ENCODE measurements around the gene CPT1A.

CPT1A gene

GRCh38 chr11:68751331-68751856 lies 90.3 kb downstream of the CPT1A start, which contains the start of gene TESMIN:
TSS of gene TESMIN (minus strand) at chr11:68751520. CDS start at chr11:68750660, 860 bp downstream.
- H3K27me3 ChIP-seq, result no peaks in the 10 kb centered on the region
- DNase-seq, result peak; percentile 69 to 85
- no peak within 1 kb of the TSS for H3K27ac ChIP-seq
- peaks cover 0 to 23% (median 15%) of the 10 kb centered on the region in 4 donors for H3K4me1 ChIP-seq
- intact Hi-C loops (cut with DNase I; ENCODE audit: low total_unique reads), result no loop called here
- peaks cover 8 to 26% (median 14%) of the 10 kb centered on the region in 3 donors for H3K36me3 ChIP-seq
- peak within 1 kb of the TSS; percentile 38 to 55 for H3K4me3 ChIP-seq
- no peaks in the 10 kb centered on the region for H3K9me3 ChIP-seq
- TF ChIP-seq, protein P1, sequence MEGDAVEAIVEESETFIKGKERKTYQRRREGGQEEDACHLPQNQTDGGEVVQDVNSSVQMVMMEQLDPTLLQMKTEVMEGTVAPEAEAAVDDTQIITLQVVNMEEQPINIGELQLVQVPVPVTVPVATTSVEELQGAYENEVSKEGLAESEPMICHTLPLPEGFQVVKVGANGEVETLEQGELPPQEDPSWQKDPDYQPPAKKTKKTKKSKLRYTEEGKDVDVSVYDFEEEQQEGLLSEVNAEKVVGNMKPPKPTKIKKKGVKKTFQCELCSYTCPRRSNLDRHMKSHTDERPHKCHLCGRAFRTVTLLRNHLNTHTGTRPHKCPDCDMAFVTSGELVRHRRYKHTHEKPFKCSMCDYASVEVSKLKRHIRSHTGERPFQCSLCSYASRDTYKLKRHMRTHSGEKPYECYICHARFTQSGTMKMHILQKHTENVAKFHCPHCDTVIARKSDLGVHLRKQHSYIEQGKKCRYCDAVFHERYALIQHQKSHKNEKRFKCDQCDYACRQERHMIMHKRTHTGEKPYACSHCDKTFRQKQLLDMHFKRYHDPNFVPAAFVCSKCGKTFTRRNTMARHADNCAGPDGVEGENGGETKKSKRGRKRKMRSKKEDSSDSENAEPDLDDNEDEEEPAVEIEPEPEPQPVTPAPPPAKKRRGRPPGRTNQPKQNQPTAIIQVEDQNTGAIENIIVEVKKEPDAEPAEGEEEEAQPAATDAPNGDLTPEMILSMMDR (IDR thresholded peaks at IDR 0.05), result no peak

- Histone ChIP-seq H3K4me3 (peak overlapping the region; percentile 38 to 55), H3K27me3 (no peaks in the 10 kb centered on the region), H3K36me3 (peaks cover 4 to 21% (median 10%) of the 10 kb centered on the region in 3 donors), H3K9me3 (no peaks in the 10 kb centered on the region), H3K27ac (no peak overlapping the region), H3K4me1 (peaks cover 0 to 23% (median 15%) of the 10 kb centered on the region in 4 donors)
- intact Hi-C loops (cut with DNase I; ENCODE audit: low total_unique reads), result no loop called here
- DNase-seq, result no peak
- TF ChIP-seq, protein P1 (IDR thresholded peaks at IDR 0.05), result no peak
Measured at GRCh38 chr11:68751004-68751325, 90.8 kb downstream of the CPT1A start.

- Histone ChIP-seq H3K4me1 (peaks cover 0 to 23% (median 15%) of the 10 kb centered on the region in 4 donors), H3K27me3 (no peaks in the 10 kb centered on the region), H3K27ac (no peak overlapping the region), H3K36me3 (peaks cover 0 to 16% (median 10%) of the 10 kb centered on the region in 3 donors), H3K4me3 (peak overlapping the region; percentile 38 to 55), H3K9me3 (no peaks in the 10 kb centered on the region)
- intact Hi-C loops (cut with DNase I; ENCODE audit: low total_unique reads), result no loop called here
- DNase-seq, result peak in 1 of 2 donors; percentile 24
- TF ChIP-seq, protein P1 (IDR thresholded peaks at IDR 0.05), result no peak
Measured at GRCh38 chr11:68750195-68751003, 91.3 kb downstream of the CPT1A start.

DNA sequence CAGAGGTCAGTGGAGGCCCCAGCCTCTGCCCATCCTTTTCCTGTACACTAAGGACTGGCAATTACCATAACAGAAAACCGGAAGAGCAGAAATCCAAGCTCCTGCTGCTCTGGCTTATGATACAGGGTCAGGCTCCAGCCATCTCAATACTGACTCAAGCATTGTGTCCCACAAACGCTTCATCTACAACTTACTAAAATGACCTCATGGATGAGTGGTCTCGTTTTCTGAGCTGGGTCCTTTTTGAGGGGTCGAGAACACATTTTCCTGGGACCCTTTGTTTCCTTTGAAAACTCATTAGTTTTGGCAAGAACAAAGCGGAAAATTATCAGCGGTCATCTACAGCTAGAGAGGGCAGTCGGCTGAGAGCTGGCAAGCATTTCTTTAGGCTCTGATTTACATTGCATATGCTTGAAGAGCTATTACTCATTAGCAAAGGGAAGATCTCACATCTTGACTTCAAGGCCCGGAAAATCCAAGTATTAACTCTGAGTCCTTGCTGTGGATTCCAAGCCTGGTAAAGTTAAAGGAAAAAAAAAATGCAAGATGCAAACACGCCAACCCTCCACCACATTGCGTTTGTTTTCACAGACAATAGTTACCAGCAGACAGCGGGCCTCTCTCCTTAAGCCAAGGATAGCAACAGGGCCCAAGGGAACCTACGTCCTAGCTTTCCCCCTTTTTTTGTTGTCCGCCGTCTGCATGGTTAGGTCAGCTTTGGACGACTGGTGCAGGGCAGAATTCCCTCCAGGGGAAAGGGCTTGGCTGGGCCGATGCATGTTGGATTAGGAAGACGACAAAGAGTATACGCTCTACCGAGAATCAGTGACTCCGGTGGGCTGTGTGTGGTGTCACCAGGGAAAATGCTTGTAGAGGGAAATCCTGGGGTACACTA lies 92.2 kb downstream of the CPT1A start:
- intact Hi-C loops (cut with DNase I; ENCODE audit: low total_unique reads), result no loop called here
- H3K27ac ChIP-seq, result no peak overlapping the region
- no peak overlapping the region for H3K4me3 ChIP-seq

DNA sequence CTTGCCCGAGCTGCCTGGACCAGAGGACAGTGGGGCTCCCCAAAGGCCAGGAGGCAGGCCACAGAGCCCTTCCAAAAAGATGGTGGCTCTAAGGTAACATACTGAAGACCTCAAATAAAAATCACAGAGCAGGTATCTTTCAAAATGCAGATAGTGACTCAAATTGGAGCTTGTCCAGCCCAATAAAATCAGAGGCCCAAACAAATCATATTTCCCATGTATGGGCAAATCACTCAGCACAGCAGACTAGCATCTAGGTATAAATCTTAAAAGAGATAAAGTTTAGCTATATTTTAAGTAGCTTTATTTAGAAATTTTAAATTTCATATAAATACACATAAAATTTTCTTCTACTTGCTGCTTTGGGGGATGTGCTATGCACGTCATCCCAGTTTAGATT lies 93.7 kb downstream of the CPT1A start:
- TF ChIP-seq, protein P1 (IDR thresholded peaks at IDR 0.05), result no peak
- no peak for DNase-seq
- intact Hi-C loops (cut with DNase I; ENCODE audit: low total_unique reads), result no loop called here
- Histone ChIP-seq H3K9me3 (no peaks in the 10 kb centered on the region), H3K4me1 (peaks cover 0 to 23% (median 15%) of the 10 kb centered on the region in 4 donors), H3K4me3 (no peak overlapping the region), H3K27ac (no peak overlapping the region), H3K27me3 (no peaks in the 10 kb centered on the region), H3K36me3 (no peaks in the 10 kb centered on the region)

More for the DNA sequence above, 92.2 kb downstream of the CPT1A start:
- DNase-seq, result no peak
- peaks cover 0 to 23% (median 15%) of the 10 kb centered on the region in 4 donors for H3K4me1 ChIP-seq
- peaks cover 0 to 7% (median under 1%) of the 10 kb centered on the region in 3 donors for H3K36me3 ChIP-seq
- H3K9me3 ChIP-seq, result no peaks in the 10 kb centered on the region
- no peaks in the 10 kb centered on the region for H3K27me3 ChIP-seq
- TF ChIP-seq, protein P1 (IDR thresholded peaks at IDR 0.05), result no peak
